PFSK-1 (cell line): ENCODE data around the gene SLC35A4.
A peak's percentile ranks its signal among the peaks of the same experiment; 100 is the strongest.

ENCODE experiments used
- FOXP2 ChIP-seq: optimal IDR thresholded peaks from 2 replicates; pipeline ENCODE3; 2011; ENCODE audit warnings: borderline replicate concordance, control low read depth, inconsistent platforms; ENCODE audit not compliant: insufficient read depth; ENCODE audit errors: extremely low read length, extremely low read depth
- POLR2AphosphoS5 ChIP-seq: IDR thresholded peaks from 2 replicates; pipeline ENCODE4 v1.6.1; 2012; ENCODE audit warnings: low read depth, mild to moderate bottlenecking, control low read depth, low read length, moderate library complexity
- SIN3A ChIP-seq: IDR thresholded peaks from 2 replicates; pipeline ENCODE4 v1.6.1; 2012; ENCODE audit warnings: mild to moderate bottlenecking, low read length, moderate library complexity, borderline replicate concordance; ENCODE audit not compliant: insufficient read depth
- TAF1 ChIP-seq: IDR thresholded peaks from 2 replicates; pipeline ENCODE4 v1.6.1; 2012; ENCODE audit warnings: low read length, control low read depth, borderline replicate concordance; ENCODE audit not compliant: insufficient read depth
- TF ChIP-seq, protein P1 (sequence below), 2 experiments: IDR thresholded peaks; 2 replicates each; pipeline versions ENCODE4 v1.6.1 to v1.8.0; 2011 to 2012; ENCODE audit warnings: low read depth in 2 of 2, low read length in 2 of 2, control low read depth in 1 of 2, inconsistent platforms in 1 of 2, mild to moderate bottlenecking in 1 of 2, moderate library complexity in 1 of 2; ENCODE audit not compliant: insufficient read depth in 1 of 2

SLC35A4 gene

DNA sequence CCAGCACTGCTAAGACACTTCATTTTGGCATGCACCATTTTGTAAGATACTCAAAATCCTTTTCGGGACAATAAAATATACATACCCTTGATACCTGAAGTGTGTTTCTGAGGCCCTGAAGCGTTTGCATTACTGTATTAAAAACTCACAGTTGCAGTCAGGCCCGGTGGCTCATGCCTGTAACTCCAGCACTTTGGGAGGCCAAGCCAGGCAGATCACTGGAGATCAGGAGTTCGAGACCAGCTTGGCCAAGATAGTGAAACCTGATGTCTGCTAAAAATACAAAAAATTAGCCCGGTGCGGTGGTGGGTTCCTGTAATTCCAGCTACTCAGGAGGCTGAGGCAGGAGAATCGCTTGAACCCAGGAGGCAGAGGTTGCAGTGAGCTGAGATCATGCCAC, 19.6 kb upstream of the SLC35A4 start:
- TF ChIP-seq SIN3A (no peak), POLR2AphosphoS5 (no peak), TAF1 (no peak), FOXP2 (no peak)
- TF ChIP-seq, protein P1, sequence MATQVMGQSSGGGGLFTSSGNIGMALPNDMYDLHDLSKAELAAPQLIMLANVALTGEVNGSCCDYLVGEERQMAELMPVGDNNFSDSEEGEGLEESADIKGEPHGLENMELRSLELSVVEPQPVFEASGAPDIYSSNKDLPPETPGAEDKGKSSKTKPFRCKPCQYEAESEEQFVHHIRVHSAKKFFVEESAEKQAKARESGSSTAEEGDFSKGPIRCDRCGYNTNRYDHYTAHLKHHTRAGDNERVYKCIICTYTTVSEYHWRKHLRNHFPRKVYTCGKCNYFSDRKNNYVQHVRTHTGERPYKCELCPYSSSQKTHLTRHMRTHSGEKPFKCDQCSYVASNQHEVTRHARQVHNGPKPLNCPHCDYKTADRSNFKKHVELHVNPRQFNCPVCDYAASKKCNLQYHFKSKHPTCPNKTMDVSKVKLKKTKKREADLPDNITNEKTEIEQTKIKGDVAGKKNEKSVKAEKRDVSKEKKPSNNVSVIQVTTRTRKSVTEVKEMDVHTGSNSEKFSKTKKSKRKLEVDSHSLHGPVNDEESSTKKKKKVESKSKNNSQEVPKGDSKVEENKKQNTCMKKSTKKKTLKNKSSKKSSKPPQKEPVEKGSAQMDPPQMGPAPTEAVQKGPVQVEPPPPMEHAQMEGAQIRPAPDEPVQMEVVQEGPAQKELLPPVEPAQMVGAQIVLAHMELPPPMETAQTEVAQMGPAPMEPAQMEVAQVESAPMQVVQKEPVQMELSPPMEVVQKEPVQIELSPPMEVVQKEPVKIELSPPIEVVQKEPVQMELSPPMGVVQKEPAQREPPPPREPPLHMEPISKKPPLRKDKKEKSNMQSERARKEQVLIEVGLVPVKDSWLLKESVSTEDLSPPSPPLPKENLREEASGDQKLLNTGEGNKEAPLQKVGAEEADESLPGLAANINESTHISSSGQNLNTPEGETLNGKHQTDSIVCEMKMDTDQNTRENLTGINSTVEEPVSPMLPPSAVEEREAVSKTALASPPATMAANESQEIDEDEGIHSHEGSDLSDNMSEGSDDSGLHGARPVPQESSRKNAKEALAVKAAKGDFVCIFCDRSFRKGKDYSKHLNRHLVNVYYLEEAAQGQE (IDR thresholded peaks at IDR 0.05; ENCODE audit: insufficient read depth in 1 of 2, low read depth in 2 of 2, low read length in 2 of 2), result no peak

DNA sequence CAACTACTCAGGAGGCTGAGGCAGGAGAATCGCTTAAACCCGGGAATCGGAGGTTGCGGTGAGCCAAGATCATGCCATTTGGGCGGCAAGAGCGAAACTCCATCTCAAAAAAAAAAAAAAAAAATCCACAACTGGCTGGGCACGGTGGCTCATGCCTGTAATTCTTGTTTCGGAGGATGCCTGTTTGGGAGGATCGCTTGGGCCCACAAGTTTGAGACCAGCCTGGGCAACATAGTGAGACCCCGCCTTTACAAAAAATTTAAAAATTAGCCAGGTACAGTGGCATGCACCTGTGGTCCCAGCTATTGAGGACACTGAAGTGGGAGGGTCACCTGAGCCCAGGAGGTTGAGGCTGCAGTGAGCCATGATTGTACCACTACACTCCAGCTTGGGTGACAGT, 19.0 kb upstream of the SLC35A4 start:
- TF ChIP-seq SIN3A (no peak), TAF1 (no peak)

DNA sequence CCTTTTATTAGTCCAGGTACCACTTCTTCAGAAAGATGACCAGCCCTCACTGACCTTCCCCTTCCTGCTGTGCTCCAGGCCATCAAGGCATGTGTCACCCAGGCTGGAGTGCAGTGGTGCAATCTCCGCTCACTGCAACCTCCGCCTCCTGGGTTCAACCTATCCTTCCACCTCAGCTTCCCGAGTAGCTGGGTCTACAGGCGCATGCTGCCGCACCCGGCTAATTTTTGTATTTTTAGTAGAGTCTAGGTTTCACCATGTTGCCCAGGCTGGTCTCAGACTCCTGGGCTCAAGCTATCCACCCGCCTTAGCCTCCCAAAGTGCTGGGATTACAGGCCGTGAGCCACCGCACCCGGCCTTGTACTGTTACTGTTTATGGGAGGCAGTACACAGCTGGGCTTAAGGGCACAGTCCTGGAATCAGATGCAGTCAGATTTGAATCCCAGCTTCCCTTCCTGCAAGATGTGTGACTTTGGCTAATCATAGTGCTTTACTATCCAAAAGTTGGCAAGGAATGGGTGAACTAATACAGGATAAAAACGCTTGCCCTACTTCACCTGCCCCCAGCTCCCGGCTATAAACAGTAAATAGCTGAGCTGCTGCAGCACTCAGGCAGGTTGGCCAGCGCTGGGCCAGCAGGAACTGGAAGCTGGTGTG, 17.6 kb upstream of the SLC35A4 start:
- no peak for TF ChIP-seq FOXP2
- TF ChIP-seq, protein P1 (IDR thresholded peaks at IDR 0.05; ENCODE audit: insufficient read depth in 1 of 2, low read depth in 2 of 2, low read length in 2 of 2), result no peak
- TF ChIP-seq POLR2AphosphoS5, result no peak; the same call in 1 of the 2 replicates
- TF ChIP-seq SIN3A, result no peak
- no peak for TF ChIP-seq TAF1

DNA sequence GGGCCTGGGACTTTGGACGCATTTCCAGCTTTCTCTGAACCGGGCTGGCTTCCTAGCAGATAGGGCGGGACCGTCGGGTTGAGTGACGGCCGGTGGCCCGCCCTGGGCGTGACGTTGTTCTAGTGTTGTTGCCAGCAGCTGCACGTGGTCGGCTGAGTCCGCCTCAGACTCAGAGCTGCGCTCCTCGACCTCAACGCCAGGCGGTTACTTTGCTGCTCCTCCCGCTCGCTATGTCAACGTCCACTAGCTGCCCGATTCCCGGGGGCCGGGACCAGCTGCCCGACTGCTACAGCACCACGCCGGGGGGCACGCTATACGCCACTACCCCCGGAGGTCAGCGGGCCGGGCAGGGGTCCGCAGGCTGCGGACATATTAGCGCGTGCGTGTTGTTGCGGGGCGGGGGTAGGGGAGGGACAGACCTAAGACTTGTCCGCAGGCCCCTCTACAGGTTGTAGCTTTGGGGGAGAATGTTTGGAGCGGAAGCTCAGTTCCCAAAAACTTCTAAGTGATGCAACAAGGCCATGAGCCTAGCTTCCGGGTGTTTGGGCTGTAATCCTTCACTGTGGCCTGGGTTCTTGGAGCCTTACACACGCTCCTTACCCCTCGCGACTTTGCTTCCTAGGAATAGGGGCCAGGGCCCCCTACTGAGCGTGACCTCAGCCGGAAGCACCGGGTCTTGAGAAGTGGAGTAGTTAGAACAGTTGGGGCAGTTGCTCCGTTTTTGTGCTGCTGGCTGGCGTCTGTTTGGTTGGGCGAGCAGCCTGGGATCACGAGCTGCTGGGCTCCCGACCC, 16.9 kb upstream of the SLC35A4 start, which contains the start of gene EIF4EBP3:
EIF4EBP3 (plus strand) TSS at position 155 of the 792 bp plus-strand sequence; CDS start at position 231, 76 bp downstream.
- TF ChIP-seq, protein P1 (IDR thresholded peaks at IDR 0.05; ENCODE audit: insufficient read depth in 1 of 2, low read depth in 2 of 2, low read length in 2 of 2), result no peak
- TF ChIP-seq POLR2AphosphoS5, result 0 out of 2 replicates have a peak, but pooled peaks have one; percentile 41
- TF ChIP-seq TAF1, result no peak
- TF ChIP-seq FOXP2, result peak; percentile 99
- TF ChIP-seq SIN3A, result peak; percentile 57; the same call in 1 of the 2 replicates

DNA sequence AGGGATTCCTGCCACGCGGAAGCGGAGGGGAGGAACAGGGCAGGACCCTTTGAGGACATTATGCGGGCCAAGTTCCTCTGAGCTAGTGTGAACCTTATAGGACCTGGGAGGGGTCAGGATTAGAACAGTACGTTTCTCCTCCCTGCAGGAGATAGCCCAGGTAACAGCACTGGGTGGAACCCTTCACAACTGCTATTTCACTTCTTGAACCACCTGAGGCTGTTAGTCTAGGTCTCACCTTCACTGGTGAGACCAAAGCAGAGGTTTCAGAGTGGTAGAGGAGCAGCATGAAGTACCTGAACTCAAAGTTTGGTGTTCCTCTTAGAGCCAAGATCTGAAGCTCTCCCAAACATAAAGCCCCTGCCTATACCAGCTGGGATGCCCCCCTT, 16.3 kb upstream of the SLC35A4 start:
- TF ChIP-seq POLR2AphosphoS5 (no peak), SIN3A (no peak), TAF1 (no peak), FOXP2 (no peak)
- TF ChIP-seq, protein P1 (IDR thresholded peaks at IDR 0.05; ENCODE audit: insufficient read depth in 1 of 2, low read depth in 2 of 2, low read length in 2 of 2), result no peak
